Heart right ventricle (tissue), 16 donors: ENCODE measurements around the gene LRP6. TPM values are rescaled to one million over a fixed set of nuclear protein-coding genes. Genes with fewer than 3 reads are reported as not detected.

ENCODE experiments used
- ATAC-seq, 8 donors: fragments of 200-7000 bp; cut with Tn5 transposase; one replicate each; pipeline ENCODE4 v1.9.1; 2020; ENCODE audit warnings: mild to moderate bottlenecking in 8 of 8, moderate library complexity in 8 of 8, moderate number of reproducible peaks in 1 of 8
- DNase-seq, 2 donors: peaks; one replicate each; pipeline ENCODE4 v3.0.0-alpha.2; 2020
- H3K27ac ChIP-seq, 10 donors: fragments of 200-600 bp; sonication (generic) in 2 of 10; one replicate each; pipeline versions ENCODE4 v1.5.0 to v1.8.0; 2020 to 2022; ENCODE audit warnings: mild to moderate bottlenecking in 3 of 10
- H3K27me3 ChIP-seq, 7 donors: fragments of 200-600 bp; one replicate each; pipeline ENCODE4 v1.8.0; 2021 to 2022; ENCODE audit warnings: mild to moderate bottlenecking in 2 of 7
- H3K36me3 ChIP-seq, 9 donors: fragments of 200-600 bp; sonication (generic) in 1 of 9; one replicate each; pipeline versions ENCODE4 v1.5.0 to v1.8.0; 2020 to 2022; ENCODE audit warnings: mild to moderate bottlenecking in 2 of 9
- H3K4me1 ChIP-seq, 9 donors: fragments of 200-600 bp; sonication (generic) in 1 of 9; one replicate each; pipeline versions ENCODE4 v1.5.0 to v1.8.0; 2020 to 2022; ENCODE audit warnings: mild to moderate bottlenecking in 4 of 9
- H3K4me3 ChIP-seq, 10 donors: fragments of 200-600 bp; sonication (generic) in 2 of 10; one replicate each; pipeline versions ENCODE4 v1.5.0 to v1.8.0; 2020 to 2022; ENCODE audit warnings: mild to moderate bottlenecking in 7 of 10, moderate library complexity in 2 of 10
- H3K9me3 ChIP-seq, 11 donors: fragments of 200-600 bp in 10 of 11; sonication (generic) in 2 of 11; one replicate each; pipeline versions ENCODE4 v1.5.0 to v1.8.0; 2013 to 2022; ENCODE audit warnings: mild to moderate bottlenecking in 2 of 11, control low read depth in 1 of 11, moderate library complexity in 1 of 11
- WGBS, 2 donors: extraction: QIAGEN DNeasy Blood & Tissue Kit; methylation state at CpG; one replicate each; pipeline ENCODE4 v1.1.7; 2013; ENCODE audit warnings: inconsistent platforms in 1 of 2; 5-methylcytosine and 5-hydroxymethylcytosine counted together
- intact Hi-C, 10 donors: fragments of 100-400 bp; cut with DNase I; formaldehyde crosslinking; loops; one replicate each; pipeline versions ENCODE4 v1.11.1 to v1.14.2; 2022
- microRNA-seq, 2 donors: library from miRNA; unstranded; fragments of <30 nt; microRNA quantifications; one replicate each; pipeline ENCODE4 v1.2.0, GENCODE V29; 2021
- polyA plus RNA-seq, 2 donors: library from polyadenylated mRNA; stranded (reverse); fragments of 200-250 nt; gene quantifications; one replicate each; pipeline ENCODE4 v1.2.3, GENCODE V29; 2013
- total RNA-seq, 10 donors: library from RNA; stranded (reverse); fragmentation: NEBNext Ultra II Directional in 3 of 10; extraction: Animal tissue kit (Norgen Biotek cat#: 25700) in 3 of 10; gene quantifications; one replicate each; pipeline versions ENCODE4 v1.2.1 to v1.2.4, GENCODE V29; 2021 to 2023
- TF ChIP-seq, protein P1 (sequence below), 9 donors: fragments of 200-600 bp; sonication (generic) in 2 of 9; IDR thresholded peaks; one replicate each; pipeline versions ENCODE4 v1.5.0 to v1.8.0; 2021 to 2022; ENCODE audit warnings: antibody characterized with exemption in 9 of 9, mild to moderate bottlenecking in 5 of 9, moderate library complexity in 1 of 9
- donor health status: Arrhythmogenic right ventricular cardiomyopathy.
- donor health status: ischemic (EF 13 %, LVEDD 7.1; RV severe dilation, severe dysfunction).
- donor health status: healthy with polysubstance abuse.
- donor health status: DM: no; HTN: yes; CAD: no.
- donor health status: DM: no; HTN: no; CAD: no.
- donor health status: ischemic (EF 25% LVEDD 6.9; RV normal size, moderate dysfunction).
- donor health status: ischemic (EF 25% LVEDD 5.7; RV mildly dilated, moderate dysfunction).
- donor health status: healthy.
- donor health status: DM: yes; HTN: yes; CAD: no.
- donor health status: Ischemic cardiomyopathy.
- donor health status: ischemic (EF 35%, LVEDD 5.7; RV mildly dilated, moderate dysfunction).
- donor health status: nonischemic (EF 11% LVEDD 7.7; RV severe dilation, severe dysfunction).
- donor health status: DM: yes; HTN: yes; CAD: no.
- donor health status: PGD.
- donor health status: ischemic (EF 29% LVEDD 5.4; RV normal size, mild dysfunction).
- donor health status: nonischemic (EF 23%, LVEDD 6.1; RV moderate dilation, normal function).

The LRP6 gene
- total and polyA plus RNA-seq, 12 donors = 3.1 to 31.1 (median 24.8) TPM

DNA sequence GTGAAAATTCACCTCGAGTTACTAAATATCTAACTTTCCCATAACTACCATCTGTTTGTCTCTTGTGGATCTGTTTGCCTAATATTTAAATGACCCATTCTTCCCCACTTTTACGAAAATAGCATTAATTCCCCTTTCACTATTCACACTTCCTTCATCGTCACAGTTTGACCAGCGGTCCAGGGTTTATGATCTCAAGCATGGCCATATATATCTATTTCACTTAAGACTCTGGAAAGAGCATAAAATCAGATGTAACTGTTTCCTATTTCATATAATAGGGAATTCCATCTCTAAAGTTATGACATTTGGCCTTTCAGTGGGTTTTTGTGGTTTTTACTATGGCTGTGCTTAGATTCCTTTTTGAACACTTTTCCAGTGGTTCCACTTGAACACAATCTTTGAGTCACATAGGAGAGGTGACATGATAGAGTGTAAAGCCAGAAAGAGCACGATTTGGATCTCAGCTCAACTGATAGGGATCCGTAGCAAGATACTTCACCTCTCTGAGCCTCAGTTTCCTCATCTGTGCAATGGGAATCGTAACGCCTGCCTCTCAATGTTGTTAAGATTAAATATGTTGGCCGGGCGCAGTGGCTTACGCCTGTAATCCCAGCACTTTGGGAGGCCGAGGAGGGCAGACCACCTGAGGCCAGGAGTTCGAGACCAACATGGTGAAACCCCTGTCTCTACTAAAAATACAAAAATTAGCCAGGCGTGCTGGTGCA is 196.9 kb downstream of the LRP6 start:
- peaks cover 0 to 14% (median 0%) of the 10 kb centered on the region in 9 donors for H3K4me1 ChIP-seq
- intact Hi-C loops = no loop called here
- TF ChIP-seq, protein P1, sequence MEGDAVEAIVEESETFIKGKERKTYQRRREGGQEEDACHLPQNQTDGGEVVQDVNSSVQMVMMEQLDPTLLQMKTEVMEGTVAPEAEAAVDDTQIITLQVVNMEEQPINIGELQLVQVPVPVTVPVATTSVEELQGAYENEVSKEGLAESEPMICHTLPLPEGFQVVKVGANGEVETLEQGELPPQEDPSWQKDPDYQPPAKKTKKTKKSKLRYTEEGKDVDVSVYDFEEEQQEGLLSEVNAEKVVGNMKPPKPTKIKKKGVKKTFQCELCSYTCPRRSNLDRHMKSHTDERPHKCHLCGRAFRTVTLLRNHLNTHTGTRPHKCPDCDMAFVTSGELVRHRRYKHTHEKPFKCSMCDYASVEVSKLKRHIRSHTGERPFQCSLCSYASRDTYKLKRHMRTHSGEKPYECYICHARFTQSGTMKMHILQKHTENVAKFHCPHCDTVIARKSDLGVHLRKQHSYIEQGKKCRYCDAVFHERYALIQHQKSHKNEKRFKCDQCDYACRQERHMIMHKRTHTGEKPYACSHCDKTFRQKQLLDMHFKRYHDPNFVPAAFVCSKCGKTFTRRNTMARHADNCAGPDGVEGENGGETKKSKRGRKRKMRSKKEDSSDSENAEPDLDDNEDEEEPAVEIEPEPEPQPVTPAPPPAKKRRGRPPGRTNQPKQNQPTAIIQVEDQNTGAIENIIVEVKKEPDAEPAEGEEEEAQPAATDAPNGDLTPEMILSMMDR (IDR thresholded peaks at IDR 0.05) = no peak
- H3K4me3 ChIP-seq = no peak overlapping the region
- ATAC-seq = no peak
- DNase-seq = no peak
- H3K9me3 ChIP-seq = no peaks in the 10 kb centered on the region
- H3K36me3 ChIP-seq = no peaks in the 10 kb centered on the region
- H3K27me3 ChIP-seq = peaks cover 0 to 27% (median 0%) of the 10 kb centered on the region in 7 donors
- no peak overlapping the region for H3K27ac ChIP-seq
- 91 to 92% methylated on average over 14 of the region's 14 CpGs for WGBS, 2 donors

DNA sequence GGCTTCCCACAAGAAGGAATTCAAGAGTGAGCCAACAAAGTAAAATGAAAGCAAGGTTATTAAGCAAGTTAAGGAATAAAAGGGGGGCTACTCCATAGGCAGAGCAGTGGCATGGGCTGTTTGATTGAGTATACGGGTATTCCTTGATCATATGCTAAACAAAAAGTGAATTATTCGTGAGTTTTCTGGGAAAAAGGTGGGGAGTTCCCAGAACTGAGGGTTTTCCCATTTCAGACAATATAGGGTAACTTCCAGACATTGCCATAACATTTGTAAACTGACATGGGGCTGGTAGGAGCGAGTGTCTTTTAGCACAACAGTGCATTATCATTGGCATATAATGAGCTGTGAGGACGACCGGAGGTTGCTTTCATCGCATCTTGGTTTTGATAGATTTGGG is 198.1 kb downstream of the LRP6 start:
- Histone ChIP-seq H3K27ac (no peak overlapping the region), H3K36me3 (no peaks in the 10 kb centered on the region), H3K27me3 (peaks cover 0 to 27% (median 0%) of the 10 kb centered on the region in 7 donors), H3K4me3 (no peak overlapping the region), H3K4me1 (peaks cover 0 to 14% (median 0%) of the 10 kb centered on the region in 9 donors), H3K9me3 (no peaks in the 10 kb centered on the region)
- intact Hi-C loops = no loop called here
- ATAC-seq (no peak), DNase-seq (no peak)
- TF ChIP-seq, protein P1 (IDR thresholded peaks at IDR 0.05) = no peak
- 78 to 80% methylated on average over 6 of the region's 6 CpGs for WGBS, 2 donors

Small RNAs within 50 kb of the gene (microRNA-seq; reads per million reads assigned to microRNA genes)
- gene MIR1244-4 = 0 reads per million in 2 donors

Other genes with a start within 250 kb of the LRP6 start
- gene BCL2L14, start 196.1 kb downstream of the LRP6 start, total RNA-seq = under 1 TPM in 1 of 10 donors, not detected in 9; 0.49 TPM
- gene BCL2L14, start 196.1 kb downstream of the LRP6 start, polyA plus RNA-seq = not detected
- gene MANSC1, start 83.2 kb upstream of the LRP6 start, total RNA-seq = 10 to 100 TPM in 7 of 10 donors, 1 to 10 TPM in 3; 8.9 to 13.3 (median 10.9) TPM
- gene MANSC1, start 83.2 kb upstream of the LRP6 start, polyA plus RNA-seq = 1 to 10 TPM; 4.7 to 9.1 TPM
- 10 to 100 TPM in 8 of 10 donors, 1 to 10 TPM in 2; 7.5 to 15.4 (median 11.9) TPM for gene BORCS5, start 90.0 kb upstream of the LRP6 start, total RNA-seq
- gene BORCS5, start 90.0 kb upstream of the LRP6 start, polyA plus RNA-seq = 1 to 10 TPM; 2.5 to 8.3 TPM